H9 (cell line): ENCODE results near the gene TAF4B. TPM values are rescaled to one million over a fixed set of nuclear protein-coding genes. Genes with fewer than 3 reads are reported as not detected.

ENCODE experiments used
- DNase-seq: peaks from one replicate; pipeline ENCODE4 v3.0.0-alpha.2; 2017
- H2AFZ ChIP-seq: one replicate; pipeline ENCODE4 v1.6.1; 2013; ENCODE audit warnings: mild to moderate bottlenecking, low read length, control low read depth, moderate library complexity
- H2AK5ac ChIP-seq: 2 replicates; pipeline ENCODE4 v1.6.1; 2013; ENCODE audit warnings: low read length, control low read depth, mixed read lengths; ENCODE audit not compliant: insufficient read length
- H2BK120ac ChIP-seq: one replicate; pipeline ENCODE4 v1.6.1; 2013; ENCODE audit warnings: low read depth, mild to moderate bottlenecking, low read length, control low read depth, inconsistent platforms; ENCODE audit not compliant: poor library complexity, severe bottlenecking
- H2BK12ac ChIP-seq: 2 replicates; pipeline ENCODE4 v1.6.1; 2013; ENCODE audit warnings: low read length, control low read depth, mixed read lengths, low read depth; ENCODE audit not compliant: insufficient read length
- H2BK15ac ChIP-seq: 2 replicates; pipeline ENCODE4 v1.6.1; 2013; ENCODE audit warnings: low read depth, low read length, control low read depth
- H2BK20ac ChIP-seq: one replicate; pipeline ENCODE4 v1.6.1; 2013; ENCODE audit warnings: low read depth, mild to moderate bottlenecking, low read length, control low read depth, inconsistent platforms; ENCODE audit not compliant: poor library complexity, severe bottlenecking
- H2BK5ac ChIP-seq: 2 replicates; pipeline ENCODE4 v1.6.1; 2013; ENCODE audit warnings: low read length, control low read depth, mixed read lengths; ENCODE audit not compliant: insufficient read length
- H3K14ac ChIP-seq: 2 replicates; pipeline ENCODE4 v1.6.1; 2013; ENCODE audit warnings: low read length, control low read depth; ENCODE audit not compliant: insufficient read depth
- H3K18ac ChIP-seq: 2 replicates; pipeline ENCODE4 v1.6.1; 2013; ENCODE audit warnings: low read depth, mild to moderate bottlenecking, mixed read lengths, low read length, control low read depth; ENCODE audit not compliant: insufficient read length
- H3K23ac ChIP-seq: 2 replicates; pipeline ENCODE4 v1.6.1; 2013; ENCODE audit warnings: low read length, control low read depth, mixed read lengths, low read depth; ENCODE audit not compliant: insufficient read length
- H3K23me2 ChIP-seq: 2 replicates; pipeline ENCODE4 v1.6.1; 2013; ENCODE audit warnings: low read depth, mild to moderate bottlenecking, mixed read lengths, low read length, control low read depth; ENCODE audit not compliant: insufficient read length, poor library complexity, severe bottlenecking
- H3K27ac ChIP-seq: 2 replicates; pipeline ENCODE4 v1.5.1; 2013; ENCODE audit warnings: low read length, control low read depth, mixed read lengths, low read depth; ENCODE audit not compliant: insufficient read length
- H3K27me3 ChIP-seq: 2 replicates; pipeline ENCODE4 v1.6.1; 2013; ENCODE audit warnings: low read length, control low read depth, inconsistent platforms; ENCODE audit not compliant: insufficient read depth
- H3K4ac ChIP-seq: 2 replicates; pipeline ENCODE4 v1.6.1; 2013; ENCODE audit warnings: low read depth, mild to moderate bottlenecking, control low read depth, inconsistent platforms, low read length, moderate library complexity
- H3K4me1 ChIP-seq: 2 replicates; pipeline ENCODE4 v1.6.1; 2013; ENCODE audit warnings: low read length, control low read depth, inconsistent platforms; ENCODE audit not compliant: insufficient read depth
- H3K4me2 ChIP-seq: 2 replicates; pipeline ENCODE4 v1.6.1; 2013; ENCODE audit warnings: low read length, control low read depth, mixed read lengths; ENCODE audit not compliant: insufficient read length, insufficient read depth
- H3K56ac ChIP-seq: 2 replicates; pipeline ENCODE4 v1.6.1; 2013; ENCODE audit warnings: low read depth, mild to moderate bottlenecking, mixed read lengths, low read length, control low read depth; ENCODE audit not compliant: insufficient read length
- H3K79me1 ChIP-seq: 2 replicates; pipeline ENCODE4 v1.6.1; 2013; ENCODE audit warnings: low read depth, mild to moderate bottlenecking, moderate library complexity, low read length, control low read depth, inconsistent platforms; ENCODE audit not compliant: insufficient read depth, poor library complexity, severe bottlenecking
- H3K79me2 ChIP-seq: 2 replicates; pipeline ENCODE4 v1.6.1; 2013; ENCODE audit warnings: low read length, control low read depth, inconsistent platforms; ENCODE audit not compliant: insufficient read depth
- H3K9ac ChIP-seq: 2 replicates; pipeline ENCODE4 v1.6.1; 2013; ENCODE audit warnings: low read length, control low read depth, mixed read lengths; ENCODE audit not compliant: insufficient read length; ENCODE audit errors: extremely low read depth
- H3K9me3 ChIP-seq: one replicate; pipeline ENCODE4 v1.6.1; 2013; ENCODE audit warnings: low read depth, low read length, inconsistent platforms; ENCODE audit not compliant: control insufficient read depth
- H3T11ph ChIP-seq: one replicate; pipeline ENCODE4 v1.6.1; 2013; ENCODE audit warnings: mild to moderate bottlenecking, low read length, control low read depth, inconsistent platforms
- H4K20me1 ChIP-seq: one replicate; pipeline ENCODE4 v1.6.1; 2013; ENCODE audit not compliant: control insufficient read depth, insufficient read length, insufficient read depth
- H4K5ac ChIP-seq: 2 replicates; pipeline ENCODE4 v1.6.1; 2013; ENCODE audit warnings: low read depth, mild to moderate bottlenecking, mixed read lengths, low read length, control low read depth; ENCODE audit not compliant: insufficient read length
- H4K8ac ChIP-seq: replicated peaks from 2 replicates; pipeline ENCODE4 v1.6.1; 2013; ENCODE audit warnings: low read length, control low read depth, mixed read lengths, low read depth; ENCODE audit not compliant: insufficient read length
- H4K91ac ChIP-seq: 2 replicates; pipeline ENCODE4 v1.6.1; 2013; ENCODE audit warnings: low read depth, mild to moderate bottlenecking, moderate library complexity, mixed read lengths, low read length, control low read depth; ENCODE audit not compliant: insufficient read length
- H3K27ac Mint-ChIP-seq, 3 experiments: 2 replicates in 2 of 3; 3 replicates in 1 of 3; pipeline ENCODE4 v1.8.0; 2020 to 2021; ENCODE audit warnings: mixed read lengths in 3 of 3, mild to moderate bottlenecking in 1 of 3, moderate library complexity in 1 of 3
- H3K27me3 Mint-ChIP-seq: 2 replicates; pipeline ENCODE4 v1.8.0; 2021; ENCODE audit warnings: low read depth, mild to moderate bottlenecking, moderate library complexity, mixed read lengths
- H3K36me3 Mint-ChIP-seq, 3 experiments: 2 replicates in 2 of 3; 3 replicates in 1 of 3; pipeline ENCODE4 v1.8.0; 2020 to 2021; ENCODE audit warnings: low read depth in 3 of 3, mixed read lengths in 3 of 3; ENCODE audit not compliant: insufficient read depth in 1 of 3
- H3K4me1 Mint-ChIP-seq, 2 experiments: 2 replicates each; pipeline ENCODE4 v1.8.0; 2020; ENCODE audit warnings: mixed read lengths in 2 of 2
- H3K4me3 Mint-ChIP-seq, 2 experiments: 2 replicates in 1 of 2; 3 replicates in 1 of 2; pipeline ENCODE4 v1.8.0; 2020 to 2021; ENCODE audit warnings: mild to moderate bottlenecking in 2 of 2, mixed read lengths in 2 of 2, moderate library complexity in 1 of 2
- H3K9me3 Mint-ChIP-seq, 2 experiments: 2 replicates in 1 of 2; 3 replicates in 1 of 2; pipeline ENCODE4 v1.8.0; 2020; ENCODE audit warnings: mild to moderate bottlenecking in 2 of 2, mixed read lengths in 2 of 2, moderate library complexity in 1 of 2
- CTCF ChIP-seq: fragments of 200-600 bp; sonication (generic); conservative IDR thresholded peaks from 3 replicates; pipeline ENCODE4 v1.8.0; 2021; ENCODE audit warnings: antibody characterized with exemption, mild to moderate bottlenecking
- total RNA-seq: library from RNA; stranded (reverse); gene quantifications from 2 replicates; pipeline ENCODE4 v1.2.1, GENCODE V29; 2021

The TAF4B gene
- total RNA-seq, 1 experiment from 2014 or later, result 19.8 TPM

- H3K4me3 Mint-ChIP-seq, result no peak overlapping the region
- DNase-seq, result no peak
- no peak for TF ChIP-seq CTCF
Observed at GRCh38 chr18:26342646-26343045, 116.4 kb downstream of the TAF4B start.

More at GRCh38 chr18:26342646-26343045, 116.4 kb downstream of the TAF4B start:
- Histone ChIP-seq H2BK5ac (no peak overlapping the region), H3K79me1 (no peaks in the 10 kb centered on the region), H3K14ac (no peak overlapping the region), H3K4ac (no peak overlapping the region), H3K9me3 (no peaks in the 10 kb centered on the region), H4K8ac (no peak overlapping the region), H3K4me1 (no peaks in the 10 kb centered on the region), H2AK5ac (no peak overlapping the region), H3K18ac (no peak overlapping the region), H3K56ac (no peak overlapping the region), H3K23ac (no peak overlapping the region), H2AFZ (no peak overlapping the region), H3T11ph (no peak overlapping the region), H2BK120ac (no peak overlapping the region), H3K27ac (no peak overlapping the region), H4K91ac (no peak overlapping the region), H3K23me2 (no peaks in the 10 kb centered on the region), H3K79me2 (no peaks in the 10 kb centered on the region), H3K9ac (no peak overlapping the region), H4K20me1 (no peaks in the 10 kb centered on the region), H4K5ac (no peak overlapping the region), H3K27me3 (no peaks in the 10 kb centered on the region), H2BK12ac (no peak overlapping the region), H2BK15ac (no peak overlapping the region), H2BK20ac (no peak overlapping the region), H3K4me2 (no peak overlapping the region)
- H3K9me3 Mint-ChIP-seq, result peaks cover 24 to 26% of the 10 kb centered on the region in 2 experiments
- peaks cover 9 to 10% of the 10 kb centered on the region in 2 experiments; a peak in 3 of 4 replicates for H3K4me1 Mint-ChIP-seq
- H3K27me3 Mint-ChIP-seq, result no peaks in the 10 kb centered on the region
- H3K27ac Mint-ChIP-seq, result no peak overlapping the region
- H3K36me3 Mint-ChIP-seq, result peaks cover 32 to 38% (median 37%) of the 10 kb centered on the region in 3 experiments
